HepG2 (cell line): ENCODE data around the gene GATAD2B. TPM values are rescaled to one million over a fixed set of nuclear protein-coding genes. Genes with fewer than 3 reads are reported as not detected.

ENCODE experiments used
- DRAP1 ChIP-seq: IDR thresholded peaks from 2 replicates; pipeline ENCODE4 v1.6.1; 2016; ENCODE audit warnings: missing genetic modification reagents, missing compliant biosample characterization
- EEA1 ChIP-seq: sonication (generic); formaldehyde crosslinking; IDR thresholded peaks from 2 replicates; pipeline ENCODE4 v1.5.1; 2020; ENCODE audit warnings: mild to moderate bottlenecking, missing genetic modification reagents, borderline replicate concordance
- GRHL1 ChIP-seq: sonication (generic); formaldehyde crosslinking; conservative IDR thresholded peaks from 2 replicates; pipeline ENCODE4 v1.8.0; 2022; ENCODE audit warnings: missing genetic modification reagents
- HNF4A ChIP-seq: sonication (generic); formaldehyde crosslinking; IDR thresholded peaks from 2 replicates; pipeline ENCODE4 v1.4.0; 2020; ENCODE audit warnings: missing genetic modification reagents
- HNRNPK ChIP-seq: fragments of 200-400 bp; formaldehyde crosslinking; IDR thresholded peaks from 2 replicates; pipeline ENCODE4 v1.6.1; 2018; ENCODE audit warnings: low read length, low read depth, moderate library complexity, mild to moderate bottlenecking; ENCODE audit not compliant: poor library complexity, severe bottlenecking
- KDM1A ChIP-seq: IDR thresholded peaks from 2 replicates; pipeline ENCODE4 v1.6.1; 2016; ENCODE audit warnings: missing compliant biosample characterization
- PHF8 ChIP-seq: sonication (generic); formaldehyde crosslinking; IDR thresholded peaks from 2 replicates; pipeline ENCODE4 v1.5.0; 2020; ENCODE audit warnings: missing genetic modification reagents
- PRMT3 ChIP-seq: sonication (generic); formaldehyde crosslinking; IDR thresholded peaks from 2 replicates; pipeline ENCODE4 v1.8.1; 2022; ENCODE audit warnings: low read depth, mild to moderate bottlenecking, moderate library complexity, missing genetic modification reagents, borderline replicate concordance
- REL ChIP-seq: sonication (generic); formaldehyde crosslinking; conservative IDR thresholded peaks from 2 replicates; pipeline ENCODE4 v1.8.0; 2022; ENCODE audit warnings: mild to moderate bottlenecking, missing genetic modification reagents, moderate library complexity
- SAFB2 ChIP-seq: sonication (generic); formaldehyde crosslinking; IDR thresholded peaks from 2 replicates; pipeline ENCODE4 v1.5.1; 2020; ENCODE audit warnings: missing genetic modification reagents, low read depth, mild to moderate bottlenecking, borderline replicate concordance
- SIN3B ChIP-seq: fragments of 150-350 bp; IDR thresholded peaks from 2 replicates; pipeline ENCODE4 v1.6.1; 2014; ENCODE audit warnings: low read length
- SIX4 ChIP-seq: sonication (generic); formaldehyde crosslinking; IDR thresholded peaks from 2 replicates; pipeline ENCODE4 v1.4.0; 2020; ENCODE audit warnings: missing genetic modification reagents
- SKI ChIP-seq: fragments of 450-650 bp; IDR thresholded peaks from one replicate; pipeline ENCODE4 v1.6.1; 2018; ENCODE audit warnings: mild to moderate bottlenecking; ENCODE audit not compliant: partially characterized antibody
- SP140L ChIP-seq: sonication (generic); formaldehyde crosslinking; IDR thresholded peaks from 2 replicates; pipeline ENCODE4 v1.4.0; 2020; ENCODE audit warnings: missing genetic modification reagents, borderline replicate concordance
- TEAD3 ChIP-seq: optimal IDR thresholded peaks from 2 replicates; pipeline ENCODE3; 2016; ENCODE audit warnings: borderline replicate concordance
- THAP11 ChIP-seq: IDR thresholded peaks from 2 replicates; pipeline ENCODE4 v1.6.1; 2016; ENCODE audit warnings: missing biosample characterization, missing genetic modification reagents
- ZFP41 ChIP-seq: sonication (generic); formaldehyde crosslinking; IDR thresholded peaks from 2 replicates; pipeline ENCODE4 v1.4.0; 2020; ENCODE audit warnings: mild to moderate bottlenecking, missing genetic modification reagents, borderline replicate concordance
- ZMYM4 ChIP-seq: sonication (generic); formaldehyde crosslinking; IDR thresholded peaks from 2 replicates; pipeline ENCODE4 v1.8.1; 2023; ENCODE audit warnings: mild to moderate bottlenecking, missing genetic modification reagents
- ZNF292 ChIP-seq: sonication (generic); formaldehyde crosslinking; IDR thresholded peaks from 2 replicates; pipeline ENCODE4 v1.8.1; 2022; ENCODE audit warnings: mild to moderate bottlenecking, low read depth, missing genetic modification reagents, borderline replicate concordance
- ZNF33B ChIP-seq: sonication (generic); formaldehyde crosslinking; IDR thresholded peaks from 2 replicates; pipeline ENCODE4 v1.5.1; 2020; ENCODE audit warnings: mild to moderate bottlenecking, missing genetic modification reagents
- ZSCAN22 ChIP-seq: sonication (generic); formaldehyde crosslinking; IDR thresholded peaks from 2 replicates; pipeline ENCODE4 v1.4.0; 2020; ENCODE audit warnings: mild to moderate bottlenecking, missing genetic modification reagents
- polyA plus RNA-seq, 8 experiments: library from polyadenylated mRNA; depleted of rRNA in 3 of 8; stranded (reverse) in 7 of 8; unstranded in 1 of 8; fragments of >200 nt; fragmentation: Illumina TruSeq in 4 of 8; extraction: Trizol in 4 of 8; gene quantifications; 2 replicates each; pipeline versions ENCODE4 v1.2.1 to v1.2.3, GENCODE V29; 2011 to 2016; ENCODE audit warnings: low read depth in 4 of 8, missing spikeins in 1 of 8, mixed read lengths in 1 of 8; ENCODE audit not compliant: insufficient read depth in 1 of 8
- total RNA-seq, 5 experiments: library from RNA; depleted of rRNA; stranded (reverse); fragments of >200 nt; fragmentation: Illumina TruSeq; extraction: Trizol; gene quantifications; 2 replicates each; pipeline ENCODE4 v1.2.3, GENCODE V29; 2016; ENCODE audit warnings: low read depth in 1 of 5
- TF ChIP-seq, protein P1 (sequence below): sonication (generic); formaldehyde crosslinking; IDR thresholded peaks from 2 replicates; pipeline ENCODE4 v1.9.0; 2022; ENCODE audit warnings: missing genetic modification reagents, mild to moderate bottlenecking, borderline replicate concordance
- TF ChIP-seq, protein P2 (sequence below): sonication (generic); formaldehyde crosslinking; IDR thresholded peaks from 2 replicates; pipeline ENCODE4 v1.4.0; 2020; ENCODE audit warnings: missing genetic modification reagents
- TF ChIP-seq, protein P3 (sequence below): sonication (generic); formaldehyde crosslinking; IDR thresholded peaks from 2 replicates; pipeline ENCODE4 v1.4.0; 2020; ENCODE audit warnings: mild to moderate bottlenecking, missing genetic modification reagents

GATAD2B gene
- total and polyA plus RNA-seq, 2 of the 13 experiments (the other 11 are each of a cell fraction or from before 2014, with no cell fraction given): 3.2 to 5.2 TPM

DNA sequence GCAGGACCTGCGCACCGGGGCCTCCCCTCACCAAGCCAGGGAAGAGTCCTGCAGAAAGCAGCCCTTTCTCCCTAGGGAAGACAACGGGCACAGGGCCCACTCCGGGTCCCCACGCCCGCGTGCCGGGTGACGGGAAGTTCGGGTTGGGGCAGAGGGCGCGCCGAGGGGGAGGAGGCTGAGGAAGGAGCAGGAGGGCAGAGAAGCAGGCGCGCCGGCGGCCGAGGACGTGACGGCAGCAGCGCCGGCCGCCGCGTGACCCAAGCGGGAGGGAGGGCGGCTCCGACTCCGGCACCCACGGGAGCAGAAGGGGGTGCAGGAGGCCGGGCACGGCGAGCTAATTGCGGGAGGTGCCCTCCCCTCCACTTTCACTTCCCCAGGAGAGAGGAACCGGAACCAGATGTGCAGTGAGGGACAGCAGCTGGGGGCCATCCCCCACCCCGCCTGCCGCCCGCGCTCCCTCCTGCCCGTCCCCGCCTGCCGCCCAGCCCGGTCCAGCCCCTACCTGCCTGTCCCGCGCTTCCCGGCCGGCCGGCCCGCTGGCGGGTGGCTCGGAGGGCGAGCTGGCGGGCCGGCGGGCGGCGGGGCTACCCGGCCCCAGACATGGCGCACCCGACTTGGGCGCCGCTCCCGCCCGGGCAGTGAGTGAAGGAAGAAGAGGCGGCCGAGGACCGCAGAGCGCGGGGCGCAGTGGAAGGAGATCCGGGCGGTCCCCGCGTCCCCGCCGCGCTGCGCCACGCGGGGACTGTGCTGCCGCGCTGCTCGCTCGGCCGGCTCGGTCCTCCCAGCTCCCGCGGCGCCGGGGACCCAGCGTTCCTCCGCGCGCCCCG is 23.2 kb upstream of the GATAD2B start (continued):
- TF ChIP-seq ZNF292 (CRISPR knock-in tag) (no peak), SKI (no peak), HNF4A (CRISPR knock-in tag) (no peak), EEA1 (no peak), HNRNPK (peak; percentile 79), ZNF33B (peak; percentile 39; the same call in 1 of the 2 replicates), ZSCAN22 (CRISPR knock-in tag) (no peak), ZFP41 (0 out of 2 replicates have a peak, but pooled peaks have one; percentile 60), TEAD3 (CRISPR knock-in tag) (no peak), REL (CRISPR knock-in tag) (peak; percentile 20; the same call in 1 of the 2 replicates), DRAP1 (no peak), SAFB2 (CRISPR knock-in tag) (0 out of 2 replicates have a peak, but pooled peaks have one; percentile 46), SIN3B (no peak), PHF8 (CRISPR knock-in tag) (peak; percentile 67; the same call in 1 of the 2 replicates), KDM1A (CRISPR knock-in tag) (no peak), GRHL1 (CRISPR knock-in tag) (no peak), ZMYM4 (CRISPR knock-in tag) (peak; percentile 37; the same call in 1 of the 2 replicates), THAP11 (CRISPR knock-in tag) (peak; percentile 51; the same call in 1 of the 2 replicates), SIX4 (CRISPR knock-in tag) (no peak), SP140L (CRISPR knock-in tag) (no peak), PRMT3 (0 out of 2 replicates have a peak, but pooled peaks have one; percentile 70)
- TF ChIP-seq, protein P1, sequence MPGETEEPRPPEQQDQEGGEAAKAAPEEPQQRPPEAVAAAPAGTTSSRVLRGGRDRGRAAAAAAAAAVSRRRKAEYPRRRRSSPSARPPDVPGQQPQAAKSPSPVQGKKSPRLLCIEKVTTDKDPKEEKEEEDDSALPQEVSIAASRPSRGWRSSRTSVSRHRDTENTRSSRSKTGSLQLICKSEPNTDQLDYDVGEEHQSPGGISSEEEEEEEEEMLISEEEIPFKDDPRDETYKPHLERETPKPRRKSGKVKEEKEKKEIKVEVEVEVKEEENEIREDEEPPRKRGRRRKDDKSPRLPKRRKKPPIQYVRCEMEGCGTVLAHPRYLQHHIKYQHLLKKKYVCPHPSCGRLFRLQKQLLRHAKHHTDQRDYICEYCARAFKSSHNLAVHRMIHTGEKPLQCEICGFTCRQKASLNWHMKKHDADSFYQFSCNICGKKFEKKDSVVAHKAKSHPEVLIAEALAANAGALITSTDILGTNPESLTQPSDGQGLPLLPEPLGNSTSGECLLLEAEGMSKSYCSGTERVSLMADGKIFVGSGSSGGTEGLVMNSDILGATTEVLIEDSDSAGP (CRISPR knock-in tag): 0 out of 2 replicates have a peak, but pooled peaks have one; percentile 39
- TF ChIP-seq, protein P2, sequence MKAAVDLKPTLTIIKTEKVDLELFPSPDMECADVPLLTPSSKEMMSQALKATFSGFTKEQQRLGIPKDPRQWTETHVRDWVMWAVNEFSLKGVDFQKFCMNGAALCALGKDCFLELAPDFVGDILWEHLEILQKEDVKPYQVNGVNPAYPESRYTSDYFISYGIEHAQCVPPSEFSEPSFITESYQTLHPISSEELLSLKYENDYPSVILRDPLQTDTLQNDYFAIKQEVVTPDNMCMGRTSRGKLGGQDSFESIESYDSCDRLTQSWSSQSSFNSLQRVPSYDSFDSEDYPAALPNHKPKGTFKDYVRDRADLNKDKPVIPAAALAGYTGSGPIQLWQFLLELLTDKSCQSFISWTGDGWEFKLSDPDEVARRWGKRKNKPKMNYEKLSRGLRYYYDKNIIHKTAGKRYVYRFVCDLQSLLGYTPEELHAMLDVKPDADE: no peak
- TF ChIP-seq, protein P3, sequence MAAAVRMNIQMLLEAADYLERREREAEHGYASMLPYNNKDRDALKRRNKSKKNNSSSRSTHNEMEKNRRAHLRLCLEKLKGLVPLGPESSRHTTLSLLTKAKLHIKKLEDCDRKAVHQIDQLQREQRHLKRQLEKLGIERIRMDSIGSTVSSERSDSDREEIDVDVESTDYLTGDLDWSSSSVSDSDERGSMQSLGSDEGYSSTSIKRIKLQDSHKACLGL (CRISPR knock-in tag): peak; percentile 75; the same call in 1 of the 2 replicates
